Mucosa of stomach (tissue), 1 donor: ENCODE measurements around the gene CHPF.

Experiments
- H3K27me3 ChIP-seq: one replicate; pipeline ENCODE4 v1.7.0; 2013; ENCODE audit warnings: mild to moderate bottlenecking, low read length; ENCODE audit not compliant: control insufficient read depth, insufficient read depth
- H3K36me3 ChIP-seq: one replicate; pipeline ENCODE4 v1.7.0; 2013; ENCODE audit warnings: low read length; ENCODE audit not compliant: control insufficient read depth, insufficient read depth
- H3K4me1 ChIP-seq: one replicate; pipeline ENCODE4 v1.7.0; 2013; ENCODE audit warnings: mild to moderate bottlenecking, low read length; ENCODE audit not compliant: control insufficient read depth, insufficient read depth
- H3K4me3 ChIP-seq: one replicate; pipeline ENCODE4 v1.7.0; 2013; ENCODE audit warnings: low read length
- H3K9ac ChIP-seq: one replicate; pipeline ENCODE4 v1.7.0; 2013; ENCODE audit warnings: mild to moderate bottlenecking, low read length, moderate library complexity
- H3K9me3 ChIP-seq: one replicate; pipeline ENCODE4 v1.7.0; 2013; ENCODE audit warnings: mild to moderate bottlenecking, low read length, moderate library complexity; ENCODE audit not compliant: control insufficient read depth
- donor health status: Pancreatic carcinoma.

CHPF gene, protein sequence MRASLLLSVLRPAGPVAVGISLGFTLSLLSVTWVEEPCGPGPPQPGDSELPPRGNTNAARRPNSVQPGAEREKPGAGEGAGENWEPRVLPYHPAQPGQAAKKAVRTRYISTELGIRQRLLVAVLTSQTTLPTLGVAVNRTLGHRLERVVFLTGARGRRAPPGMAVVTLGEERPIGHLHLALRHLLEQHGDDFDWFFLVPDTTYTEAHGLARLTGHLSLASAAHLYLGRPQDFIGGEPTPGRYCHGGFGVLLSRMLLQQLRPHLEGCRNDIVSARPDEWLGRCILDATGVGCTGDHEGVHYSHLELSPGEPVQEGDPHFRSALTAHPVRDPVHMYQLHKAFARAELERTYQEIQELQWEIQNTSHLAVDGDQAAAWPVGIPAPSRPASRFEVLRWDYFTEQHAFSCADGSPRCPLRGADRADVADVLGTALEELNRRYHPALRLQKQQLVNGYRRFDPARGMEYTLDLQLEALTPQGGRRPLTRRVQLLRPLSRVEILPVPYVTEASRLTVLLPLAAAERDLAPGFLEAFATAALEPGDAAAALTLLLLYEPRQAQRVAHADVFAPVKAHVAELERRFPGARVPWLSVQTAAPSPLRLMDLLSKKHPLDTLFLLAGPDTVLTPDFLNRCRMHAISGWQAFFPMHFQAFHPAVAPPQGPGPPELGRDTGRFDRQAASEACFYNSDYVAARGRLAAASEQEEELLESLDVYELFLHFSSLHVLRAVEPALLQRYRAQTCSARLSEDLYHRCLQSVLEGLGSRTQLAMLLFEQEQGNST

DNA sequence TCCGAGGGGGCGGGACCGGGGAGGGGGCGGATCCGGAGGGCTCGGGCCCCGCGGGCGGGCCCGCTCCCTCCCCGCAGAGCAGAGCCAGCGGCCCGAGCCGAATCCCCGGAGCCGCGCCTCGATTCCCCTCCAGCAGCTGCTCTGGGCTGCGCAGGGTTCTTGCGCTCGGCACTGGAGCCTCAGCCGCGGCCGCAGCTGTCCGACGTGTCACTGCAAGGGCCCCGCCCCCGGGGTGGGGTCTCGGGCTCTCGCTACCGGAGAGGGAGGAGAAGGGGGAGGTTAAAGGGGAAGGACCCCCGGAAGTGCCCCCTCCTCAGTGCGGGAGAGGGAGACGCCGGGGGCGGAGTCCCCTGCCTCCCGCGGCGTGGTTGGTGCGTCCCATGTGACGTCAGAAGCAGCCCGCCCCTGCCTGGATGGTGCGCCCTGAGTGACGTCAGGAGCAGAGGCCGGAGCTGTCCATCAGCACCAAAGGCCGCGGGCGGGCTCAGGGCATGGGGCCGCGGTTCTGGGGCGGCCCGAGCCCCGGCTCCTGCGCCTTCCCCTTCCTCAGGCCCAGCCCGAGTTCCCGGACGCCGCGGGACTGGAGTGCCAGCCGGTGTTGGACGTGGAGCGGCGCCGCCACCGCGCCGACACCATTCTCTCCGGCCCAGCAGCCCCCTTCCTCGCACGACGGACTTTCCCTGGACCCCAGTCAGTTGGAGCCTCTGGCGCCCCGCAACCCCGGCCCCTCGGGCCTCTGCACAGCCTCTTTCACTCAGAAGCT, at the start of gene CHPF, which contains the start of gene TMEM198:
Gene CHPF, minus strand, starts transcription at position 214 of the 763 bp plus-strand sequence. CDS start 271 bp downstream, outside the sequence.
Gene TMEM198, plus strand, starts transcription at position 433 of the 763 bp plus-strand sequence. CDS start 700 bp downstream, outside the sequence.
- no peaks in the 10 kb centered on the region for H3K36me3 ChIP-seq
- H3K4me1 ChIP-seq: peaks cover 14% of the 10 kb centered on the region
- H3K9ac ChIP-seq: peak within 1 kb of the TSS; percentile 76
- peak within 1 kb of the TSS; percentile 71 for H3K4me3 ChIP-seq
- no peaks in the 10 kb centered on the region for H3K27me3 ChIP-seq
- H3K9me3 ChIP-seq: no peaks in the 10 kb centered on the region

DNA sequence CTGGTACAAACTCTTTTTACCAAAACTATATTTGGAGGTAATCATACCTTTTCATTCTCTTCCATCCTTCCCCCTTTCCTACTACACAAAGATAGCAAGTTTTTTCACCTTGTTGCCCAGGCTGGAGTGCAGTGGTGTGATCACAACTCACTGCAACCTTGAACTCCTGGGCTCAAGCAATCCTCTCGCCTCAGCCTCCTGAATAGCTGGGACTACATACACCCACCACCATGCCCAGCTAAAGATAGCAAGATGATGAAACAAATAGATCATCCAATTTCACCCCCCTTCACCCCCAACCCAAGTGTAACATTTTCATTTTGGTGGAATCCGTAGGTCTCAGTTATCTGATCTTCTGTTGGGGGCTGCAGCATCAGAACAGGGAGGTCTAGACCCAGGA, 49.5 kb upstream of the CHPF start:
- no peak overlapping the region for H3K4me3 ChIP-seq
- no peaks in the 10 kb centered on the region for H3K36me3 ChIP-seq
- no peak overlapping the region for H3K9ac ChIP-seq
- H3K4me1 ChIP-seq: no peaks in the 10 kb centered on the region
- no peaks in the 10 kb centered on the region for H3K27me3 ChIP-seq
- H3K9me3 ChIP-seq: no peaks in the 10 kb centered on the region

DNA sequence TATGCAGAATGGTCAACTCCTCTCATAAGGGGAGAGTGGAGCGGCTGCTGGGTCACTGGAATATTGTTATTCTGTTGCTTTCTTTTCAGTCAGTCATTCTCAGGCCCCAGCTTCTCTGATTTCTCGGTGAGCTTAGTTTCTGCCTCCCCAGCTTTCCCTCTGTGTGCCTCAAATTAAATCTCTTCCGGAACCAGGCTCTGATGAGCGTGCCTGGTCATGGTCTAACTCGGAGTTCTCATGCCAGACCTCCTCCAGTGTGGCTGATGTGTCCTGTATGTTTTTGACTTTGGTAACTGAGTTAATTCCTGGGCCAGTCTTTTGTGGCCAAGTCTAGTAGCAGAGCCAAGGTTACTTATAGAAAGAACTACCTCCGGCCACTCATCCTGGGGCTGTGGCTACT, 49.1 kb upstream of the CHPF start:
- Histone ChIP-seq H3K4me1 (no peaks in the 10 kb centered on the region), H3K9ac (no peak overlapping the region), H3K9me3 (no peaks in the 10 kb centered on the region), H3K4me3 (no peak overlapping the region), H3K27me3 (no peaks in the 10 kb centered on the region), H3K36me3 (no peaks in the 10 kb centered on the region)

DNA sequence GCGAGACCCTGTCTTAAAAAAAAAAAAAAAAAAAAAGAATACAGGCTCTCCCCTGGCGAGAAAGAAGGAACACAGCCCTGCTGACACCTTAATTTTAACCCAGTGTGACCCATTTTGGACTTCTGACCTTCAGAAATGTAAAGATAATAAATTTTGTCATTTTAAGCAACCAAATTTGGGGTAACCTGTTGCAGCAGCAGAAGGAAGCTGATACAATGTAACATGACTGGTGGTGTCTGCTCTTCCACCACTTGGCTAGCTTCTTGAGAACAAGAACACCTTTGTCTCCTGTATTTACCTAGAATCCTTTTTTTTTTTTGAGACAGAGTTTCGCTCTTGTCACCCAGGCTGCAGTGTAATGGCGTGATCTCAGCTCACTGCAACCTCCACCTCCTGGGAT, 47.5 kb upstream of the CHPF start:
- Histone ChIP-seq H3K4me1 (no peaks in the 10 kb centered on the region), H3K4me3 (no peak overlapping the region), H3K36me3 (no peaks in the 10 kb centered on the region), H3K9me3 (no peaks in the 10 kb centered on the region), H3K27me3 (no peaks in the 10 kb centered on the region), H3K9ac (no peak overlapping the region)

DNA sequence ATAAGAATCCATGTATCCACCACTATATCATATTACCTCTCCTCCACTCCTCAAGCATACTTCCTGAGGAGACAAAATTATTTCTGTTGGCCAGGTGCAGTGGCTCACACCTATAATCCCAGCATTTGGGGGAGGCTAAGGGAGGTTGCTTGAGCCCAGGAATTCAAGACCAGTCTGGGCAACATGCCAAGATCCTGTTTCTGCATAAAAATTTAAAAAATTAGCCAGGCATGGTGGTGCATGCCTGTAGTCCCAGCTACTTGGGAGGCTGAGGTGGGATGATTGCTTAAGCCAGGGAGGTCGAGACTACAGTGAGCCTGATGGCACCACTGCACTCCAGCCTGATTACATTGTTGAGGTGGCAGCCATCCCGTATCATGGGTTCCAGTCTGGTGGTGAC, 37.7 kb upstream of the CHPF start:
- Histone ChIP-seq H3K27me3 (peaks cover 9% of the 10 kb centered on the region), H3K9me3 (no peaks in the 10 kb centered on the region), H3K36me3 (no peaks in the 10 kb centered on the region), H3K4me3 (no peak overlapping the region), H3K4me1 (no peaks in the 10 kb centered on the region), H3K9ac (no peak overlapping the region)

DNA sequence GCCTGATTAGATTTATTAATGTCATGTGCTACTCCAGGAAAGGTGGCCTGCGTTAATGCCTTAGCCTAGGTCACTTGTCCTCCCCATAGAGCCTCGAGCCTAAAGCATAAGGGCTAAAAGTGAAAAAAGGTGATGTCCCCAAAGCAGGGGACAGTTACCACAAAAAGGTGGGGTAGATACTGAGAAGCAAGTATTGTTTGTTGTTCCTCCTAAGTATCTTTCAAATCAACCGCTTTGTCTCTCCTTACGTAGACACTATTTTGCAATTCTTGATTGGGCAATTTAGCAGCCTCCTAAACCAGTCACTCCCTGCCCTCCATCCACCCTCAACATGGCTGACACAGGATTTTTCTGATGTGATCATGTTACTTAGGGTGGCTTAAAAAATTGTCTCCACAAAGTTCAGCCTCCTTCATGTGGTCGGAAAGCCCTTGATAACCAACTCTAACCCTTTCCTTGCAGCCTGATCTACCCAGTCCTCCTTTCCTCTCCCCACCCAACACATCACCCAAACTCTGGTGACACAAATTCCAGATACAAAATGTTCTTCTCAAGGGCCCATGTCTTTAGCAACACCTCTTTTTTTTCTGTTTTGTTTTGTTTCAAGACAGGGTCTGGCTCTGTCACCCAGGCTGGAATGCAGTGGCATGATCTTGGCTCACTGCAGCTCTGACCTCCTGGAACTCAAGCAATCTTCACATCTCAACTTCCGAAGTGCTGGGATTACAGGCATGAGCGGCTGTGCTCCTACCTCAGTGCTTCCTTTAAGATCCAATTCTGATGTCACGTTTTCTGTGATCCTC, 35.4 kb upstream of the CHPF start:
- no peaks in the 10 kb centered on the region for H3K36me3 ChIP-seq
- no peak overlapping the region for H3K4me3 ChIP-seq
- H3K4me1 ChIP-seq: no peaks in the 10 kb centered on the region
- H3K9me3 ChIP-seq: no peaks in the 10 kb centered on the region
- H3K9ac ChIP-seq: no peak overlapping the region
- peaks cover 17% of the 10 kb centered on the region for H3K27me3 ChIP-seq

DNA sequence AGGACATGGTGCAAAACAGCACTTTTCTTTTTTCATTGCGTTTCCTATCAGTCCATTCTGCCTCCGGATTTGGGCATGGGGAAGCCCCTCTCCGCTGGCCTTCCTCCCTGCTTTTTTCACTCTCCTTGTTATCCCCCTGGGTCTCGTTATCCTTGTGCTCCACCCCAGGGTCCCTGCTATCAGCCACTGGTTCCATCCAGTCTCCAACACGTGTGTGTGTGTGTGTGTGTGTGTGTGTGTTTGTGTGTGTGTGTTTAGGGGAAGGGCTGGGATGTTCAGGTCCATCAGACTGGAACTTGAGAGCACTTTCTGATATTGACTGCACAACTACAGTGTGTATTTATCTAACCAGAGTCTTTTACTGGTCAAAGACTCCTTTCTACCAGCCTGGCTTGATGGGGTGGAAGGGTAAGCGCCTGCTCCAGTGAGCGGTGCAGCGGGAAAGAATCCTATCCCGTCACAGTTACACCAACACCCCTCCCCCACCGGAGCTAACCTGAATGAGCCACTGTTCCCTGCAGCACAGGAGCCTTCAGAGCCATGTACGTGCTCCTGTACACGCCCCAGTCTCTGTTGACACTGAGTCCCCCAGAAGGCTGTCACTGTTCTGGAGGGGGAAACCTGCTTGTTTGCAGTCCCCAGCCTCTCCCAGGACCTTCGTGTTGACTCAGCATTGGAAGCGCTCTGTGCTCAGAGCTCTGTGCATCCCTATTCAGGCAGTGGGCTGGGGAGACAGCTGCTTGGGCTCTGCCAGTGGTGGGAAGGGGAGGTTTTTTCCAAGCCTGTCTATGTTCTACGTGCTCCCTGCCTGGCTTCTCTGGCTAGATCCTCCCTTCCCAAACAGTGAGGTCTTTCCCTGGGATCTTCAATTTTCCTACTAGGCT, 33.1 kb upstream of the CHPF start:
- Histone ChIP-seq H3K27me3 (peaks cover 31% of the 10 kb centered on the region), H3K4me3 (no peak overlapping the region), H3K4me1 (peaks cover 3% of the 10 kb centered on the region), H3K9ac (no peak overlapping the region), H3K9me3 (no peaks in the 10 kb centered on the region), H3K36me3 (no peaks in the 10 kb centered on the region)

DNA sequence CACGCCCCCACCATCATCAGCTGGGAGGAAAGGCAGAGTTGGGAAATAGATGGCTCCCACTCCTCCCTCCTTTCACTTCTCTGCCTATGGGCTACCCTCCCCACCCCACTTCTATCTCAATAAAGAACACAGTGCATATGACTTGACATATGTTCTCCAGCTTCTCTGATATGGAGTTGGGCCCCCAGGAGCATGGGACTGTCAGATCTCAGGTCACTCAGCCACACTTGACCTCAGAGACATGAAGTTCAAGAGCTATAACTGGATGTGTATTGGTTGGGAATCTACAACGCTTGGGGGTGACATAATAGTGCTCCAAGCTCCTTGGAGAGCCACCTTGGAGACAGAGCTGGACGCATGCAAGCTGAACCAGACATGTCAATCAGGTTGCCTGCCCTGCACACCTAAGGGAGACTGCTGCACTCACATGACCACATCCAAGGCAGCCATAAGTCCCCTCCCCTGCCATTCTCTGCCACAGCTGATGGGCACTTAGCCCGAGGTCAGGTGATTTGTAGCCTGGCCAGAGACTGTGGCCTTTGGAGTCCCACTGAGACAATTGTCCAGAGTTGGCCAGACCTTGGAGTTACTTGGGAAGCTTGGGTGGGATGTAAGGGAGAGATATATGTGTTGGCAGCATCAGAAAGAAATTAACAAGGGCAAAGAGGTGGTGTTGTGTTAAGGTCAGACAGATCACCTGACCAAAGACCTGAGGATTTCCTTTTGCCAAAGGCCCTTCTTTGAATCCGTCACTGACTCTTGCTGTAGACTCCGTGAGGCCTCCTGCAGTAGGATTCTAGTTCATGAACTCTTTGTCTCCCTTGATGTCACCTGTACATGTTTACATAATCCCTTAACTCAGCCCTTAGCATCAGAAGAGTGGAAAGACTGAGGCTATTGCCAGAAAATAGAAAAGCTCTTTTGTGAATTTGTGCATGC, 32.2 kb upstream of the CHPF start:
- no peaks in the 10 kb centered on the region for H3K36me3 ChIP-seq
- no peak overlapping the region for H3K4me3 ChIP-seq
- H3K4me1 ChIP-seq: peaks cover 7% of the 10 kb centered on the region
- H3K9ac ChIP-seq: no peak overlapping the region
- H3K27me3 ChIP-seq: peaks cover 36% of the 10 kb centered on the region
- H3K9me3 ChIP-seq: no peaks in the 10 kb centered on the region

DNA sequence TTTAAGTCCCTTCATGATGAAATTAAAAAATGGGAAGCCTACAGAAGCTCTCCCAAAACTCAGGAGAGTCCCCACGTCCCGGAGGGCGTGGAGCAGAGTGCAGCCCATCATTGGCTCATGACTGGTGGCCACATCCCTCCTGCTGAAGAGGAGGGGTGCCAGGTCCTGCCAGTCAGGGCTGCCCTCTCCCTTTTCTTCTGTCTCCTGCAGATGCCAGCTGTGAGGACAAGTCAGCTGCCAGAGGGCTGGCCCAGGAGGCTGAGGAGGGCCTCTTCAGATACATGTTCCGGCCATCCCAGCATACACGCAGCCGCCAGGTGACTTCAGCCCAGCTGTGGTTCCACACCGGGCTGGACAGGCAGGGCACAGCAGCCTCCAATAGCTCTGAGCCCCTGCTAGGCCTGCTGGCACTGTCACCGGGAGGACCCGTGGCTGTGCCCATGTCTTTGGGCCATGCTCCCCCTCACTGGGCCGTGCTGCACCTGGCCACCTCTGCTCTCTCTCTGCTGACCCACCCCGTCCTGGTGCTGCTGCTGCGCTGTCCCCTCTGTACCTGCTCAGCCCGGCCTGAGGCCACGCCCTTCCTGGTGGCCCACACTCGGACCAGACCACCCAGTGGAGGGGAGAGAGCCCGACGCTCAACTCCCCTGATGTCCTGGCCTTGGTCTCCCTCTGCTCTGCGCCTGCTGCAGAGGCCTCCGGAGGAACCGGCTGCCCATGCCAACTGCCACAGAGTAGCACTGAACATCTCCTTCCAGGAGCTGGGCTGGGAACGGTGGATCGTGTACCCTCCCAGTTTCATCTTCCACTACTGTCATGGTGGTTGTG, 31.1 kb upstream of the CHPF start:
- Histone ChIP-seq H3K4me3 (no peak overlapping the region), H3K9me3 (no peaks in the 10 kb centered on the region), H3K9ac (no peak overlapping the region), H3K27me3 (peaks cover 41% of the 10 kb centered on the region), H3K36me3 (no peaks in the 10 kb centered on the region), H3K4me1 (peaks cover 7% of the 10 kb centered on the region)
